Measurements from ENCODE around the gene HOXC6. TPM values are rescaled to one million over a fixed set of nuclear protein-coding genes. Genes with fewer than 3 reads are reported as not detected.

HOXC6 gene
- total and polyA plus RNA-seq, 9 of the 15 experiments (the other 6 are each of a cell fraction or from before 2014, with no cell fraction given), result 0.06 to 4.0 (median 1.4) TPM

- TF ChIP-seq SRSF3 (IDR thresholded peaks at IDR 0.05; ENCODE audit: insufficient read depth, low read length) (no peak), PHB2 (IDR thresholded peaks at IDR 0.05; ENCODE audit: low read depth) (no peak), MBD1 (CRISPR knock-in tag; IDR thresholded peaks at IDR 0.05) (no peak), SMC3 (conservative IDR thresholded peaks at IDR 0.05; ENCODE audit: insufficient read depth, low read depth, low read length) (no peak), HOXB6 (CRISPR knock-in tag; IDR thresholded peaks at IDR 0.05; ENCODE audit: borderline replicate concordance) (no peak), MEF2A (IDR thresholded peaks at IDR 0.05; ENCODE audit: control insufficient read depth, low read depth, low read length) (no peak), MLLT1 (IDR thresholded peaks at IDR 0.05) (no peak), GTF3C2 (IDR thresholded peaks at IDR 0.05; ENCODE audit: borderline replicate concordance, extremely low read depth, insufficient read length) (no peak), ZNF184 (CRISPR knock-in tag; IDR thresholded peaks at IDR 0.05) (no peak), REST (IDR thresholded peaks at IDR 0.05; ENCODE audit: borderline replicate concordance) (no peak), REST (CRISPR knock-in tag; IDR thresholded peaks at IDR 0.05; ENCODE audit: low read depth) (no peak), ZNF695 (CRISPR knock-in tag; IDR thresholded peaks at IDR 0.05) (no peak), ZNF785 (CRISPR knock-in tag; IDR thresholded peaks at IDR 0.05) (no peak), RHOXF2B (CRISPR knock-in tag; conservative IDR thresholded peaks at IDR 0.05) (no peak)
Observed at GRCh38 chr12:54017878-54018467, 10.3 kb upstream of the HOXC6 start (continued).
